ENCODE results near the gene ARHGEF40. TPM values are rescaled to one million over a fixed set of nuclear protein-coding genes. Genes with fewer than 3 reads are reported as not detected.
"Not testable (repeated sequence)": the region's sequence is repeated elsewhere in the genome, so short reads cannot be mapped to it uniquely, and the experiment has no call there.

ARHGEF40 gene
- total RNA-seq, 4 donors from 2014 or later = 14.4 to 22.8 (median 17.6) TPM

DNA sequence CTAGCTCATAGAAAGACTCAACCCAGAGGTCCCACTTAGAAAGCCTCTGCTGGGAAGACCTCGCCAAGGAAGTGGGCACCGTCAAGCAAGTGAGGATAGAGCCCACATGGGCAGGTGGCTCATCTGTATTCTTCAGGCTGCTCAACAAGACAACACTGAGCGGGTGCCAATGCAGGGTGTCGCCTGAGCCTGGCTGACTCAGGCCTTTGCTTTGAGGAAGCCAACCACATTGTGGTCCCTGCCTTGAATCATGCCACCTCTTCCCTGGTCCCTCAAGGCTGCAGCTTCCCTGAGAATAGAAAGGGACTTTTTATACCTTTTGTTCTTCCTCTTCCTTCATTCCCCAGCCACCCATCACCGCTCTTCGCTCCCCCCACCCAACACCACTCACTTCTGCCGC is 33.4 kb upstream of the ARHGEF40 start:
- Histone ChIP-seq H3K36me3 (no peaks in the 10 kb centered on the region), H3K4me1 (peaks cover 38% of the 10 kb centered on the region), H3K9me3 (no peaks in the 10 kb centered on the region), H3K4me3 (no peak overlapping the region), H3K27ac (no peak overlapping the region), H3K27me3 (no peaks in the 10 kb centered on the region)
- TF ChIP-seq POLR2AphosphoS5 (IDR thresholded peaks at IDR 0.05) (no peak), POLR2A (IDR thresholded peaks at IDR 0.05) (no peak)
- WGBS = 79% methylated on average over 7 of the region's 7 CpGs
- no peak for DNase-seq (ENCODE audit: low spot score in 2 of 2)

- H3K4me3 ChIP-seq = no peak overlapping the region
- no peaks in the 10 kb centered on the region for H3K36me3 ChIP-seq
- peaks cover 42% of the 10 kb centered on the region for H3K4me1 ChIP-seq
- H3K27me3 ChIP-seq = no peaks in the 10 kb centered on the region
- DNase-seq (ENCODE audit: low spot score in 2 of 2) = no peak
- TF ChIP-seq POLR2A (IDR thresholded peaks at IDR 0.05) (no peak), EP300 (IDR thresholded peaks at IDR 0.05) (no peak), POLR2AphosphoS5 (IDR thresholded peaks at IDR 0.05) (no peak), CTCF (IDR thresholded peaks at IDR 0.05) (no peak)
- WGBS = 81% methylated on average over 3 of the region's 3 CpGs
- no peak overlapping the region for H3K27ac ChIP-seq
- no peaks in the 10 kb centered on the region for H3K9me3 ChIP-seq
Observed at GRCh38 chr14:21037156-21037555, 32.9 kb upstream of the ARHGEF40 start.

GRCh38 chr14:21038441-21039422 is 31.4 kb upstream of the ARHGEF40 start:
- H3K27me3 ChIP-seq = no peaks in the 10 kb centered on the region
- H3K27ac ChIP-seq = peak overlapping the region; percentile 73
- WGBS = 13% methylated on average over 10 of the region's 10 CpGs
- H3K36me3 ChIP-seq = no peaks in the 10 kb centered on the region
- H3K4me1 ChIP-seq = peaks cover 57% of the 10 kb centered on the region
- peak; percentile 89 to 90 for DNase-seq (ENCODE audit: low spot score in 2 of 2)
- TF ChIP-seq CTCF (IDR thresholded peaks at IDR 0.05) = no peak
- TF ChIP-seq POLR2AphosphoS5 (IDR thresholded peaks at IDR 0.05) = peak in 1 of 3 donors; percentile 12
- no peak overlapping the region for H3K4me3 ChIP-seq
- no peaks in the 10 kb centered on the region for H3K9me3 ChIP-seq

DNA sequence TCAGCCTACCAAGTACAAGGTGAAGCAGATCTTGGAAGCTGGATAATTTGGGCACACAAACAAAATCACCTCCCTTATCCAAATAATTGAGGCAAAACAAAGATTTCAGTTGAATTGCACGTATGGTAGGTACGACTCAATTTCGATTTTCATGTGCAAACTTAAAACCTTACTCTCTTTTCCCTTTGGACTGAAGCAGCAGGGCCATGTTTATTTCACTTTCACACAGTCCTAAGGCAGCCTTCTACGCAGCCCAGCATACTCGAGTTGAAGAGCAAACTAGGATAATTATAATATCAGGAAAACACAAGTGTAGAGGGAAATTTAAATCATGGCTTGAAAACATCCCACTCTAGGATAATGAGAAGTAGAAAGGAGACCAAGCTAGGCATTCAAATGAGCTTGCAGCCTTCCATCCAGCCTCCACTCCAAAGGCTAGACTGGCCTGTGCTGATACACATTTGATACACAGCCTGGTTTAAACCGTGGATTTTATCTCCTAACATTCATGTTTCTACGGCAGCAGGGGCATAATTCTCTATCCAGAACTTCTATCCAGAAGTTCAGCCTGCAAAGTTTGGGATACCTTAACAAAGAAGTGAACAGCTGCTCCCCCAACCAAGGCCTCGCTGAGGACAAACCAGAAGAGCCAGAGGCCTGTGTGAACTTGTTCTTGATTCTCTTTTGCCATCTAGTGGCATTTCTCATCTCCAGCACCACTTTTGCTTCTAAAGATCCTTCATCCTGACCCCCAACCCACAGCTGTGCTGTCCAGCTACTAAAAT is 30.3 kb upstream of the ARHGEF40 start:
- no peak overlapping the region for H3K4me3 ChIP-seq
- H3K9me3 ChIP-seq = no peaks in the 10 kb centered on the region
- WGBS = 43% methylated on average over 8 of the region's 8 CpGs
- H3K27me3 ChIP-seq = no peaks in the 10 kb centered on the region
- no peak for DNase-seq (ENCODE audit: low spot score in 2 of 2)
- TF ChIP-seq CTCF (IDR thresholded peaks at IDR 0.05) = peak; percentile 46 to 52
- no peak for TF ChIP-seq EP300 (IDR thresholded peaks at IDR 0.05)
- H3K4me1 ChIP-seq = peaks cover 60% of the 10 kb centered on the region
- H3K27ac ChIP-seq = peak overlapping the region; percentile 73
- H3K36me3 ChIP-seq = no peaks in the 10 kb centered on the region

DNA sequence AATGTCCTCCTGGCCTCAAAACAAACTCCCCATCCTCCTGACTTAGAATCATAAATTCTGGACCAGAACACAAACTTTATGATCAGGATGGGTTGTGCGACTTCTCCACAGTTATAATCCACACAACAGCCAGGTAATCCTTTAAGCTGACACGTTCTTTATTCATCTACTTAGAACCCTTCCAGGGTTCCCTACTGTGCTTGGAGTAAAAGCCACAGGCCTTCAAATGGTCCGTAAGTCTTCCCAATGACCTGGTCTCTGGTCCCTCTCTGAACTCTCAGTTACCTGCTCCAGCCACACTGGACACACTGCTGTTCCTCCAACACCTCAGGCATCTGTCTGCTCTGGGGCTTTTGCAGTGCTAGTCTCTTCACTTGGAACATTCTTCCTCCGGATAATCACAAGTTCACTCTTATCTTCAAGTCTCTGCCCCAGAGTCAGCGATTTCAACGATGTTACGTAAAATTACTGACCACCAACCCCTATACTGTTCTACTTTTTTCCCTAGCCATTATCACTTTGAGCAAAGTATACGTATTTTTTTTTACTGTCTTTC is 29.7 kb upstream of the ARHGEF40 start:
- no peak for TF ChIP-seq EP300 (IDR thresholded peaks at IDR 0.05)
- TF ChIP-seq CTCF (IDR thresholded peaks at IDR 0.05) = no peak
- TF ChIP-seq POLR2AphosphoS5 (IDR thresholded peaks at IDR 0.05) = no peak
- DNase-seq (ENCODE audit: low spot score in 2 of 2) = no peak
- Histone ChIP-seq H3K36me3 (no peaks in the 10 kb centered on the region), H3K4me3 (no peak overlapping the region), H3K27me3 (no peaks in the 10 kb centered on the region), H3K4me1 (peaks cover 60% of the 10 kb centered on the region), H3K9me3 (no peaks in the 10 kb centered on the region), H3K27ac (peak overlapping the region; percentile 73)
- 69% methylated on average over 8 of the region's 8 CpGs for WGBS

GRCh38 chr14:21040941-21041340 is 29.2 kb upstream of the ARHGEF40 start:
- H3K9me3 ChIP-seq; DNase-seq (ENCODE audit: low spot score in 2 of 2); H3K36me3 ChIP-seq; H3K4me3 ChIP-seq; H3K27me3 ChIP-seq: not testable (repeated sequence)
- Histone ChIP-seq H3K4me1 (peaks cover 60% of the 10 kb centered on the region), H3K27ac (peak overlapping the region; percentile 64)
- 87% methylated on average over 3 of the region's 3 CpGs for WGBS
